WI38 (cell line): ENCODE results near the gene MTCL3.
A peak's percentile ranks its signal among the peaks of the same experiment; 100 is the strongest.

Experiments used
- H3K4me3 ChIP-seq: 2 replicates; pipeline ENCODE4 v1.5.1; 2011; ENCODE audit warnings: low read depth, mild to moderate bottlenecking, control low read depth, low read length
- CTCF ChIP-seq: IDR thresholded peaks from 2 replicates; pipeline ENCODE4 v1.5.1; 2012; ENCODE audit warnings: low read depth, mild to moderate bottlenecking, control low read depth, low read length

Gene MTCL3

GRCh38 chr6:127550403-127550802 lies 31.3 kb upstream of the MTCL3 start:
- no peak overlapping the region for H3K4me3 ChIP-seq
- no peak for TF ChIP-seq CTCF

- H3K4me3 ChIP-seq = no peak overlapping the region
- no peak for TF ChIP-seq CTCF
These were observed 28.9 kb upstream of the MTCL3 start for GRCh38 chr6:127547904-127548649.

- peak; percentile 27; the same call in 1 of the 2 replicates for TF ChIP-seq CTCF
- H3K4me3 ChIP-seq = no peak overlapping the region
These were observed 28.1 kb upstream of the MTCL3 start for GRCh38 chr6:127547215-127547614.

- H3K4me3 ChIP-seq = no peak overlapping the region
- TF ChIP-seq CTCF = no peak
These were observed 20.1 kb upstream of the MTCL3 start for GRCh38 chr6:127539272-127539671.

GRCh38 chr6:127538750-127539264 lies 19.7 kb upstream of the MTCL3 start:
- no peak overlapping the region for H3K4me3 ChIP-seq
- TF ChIP-seq CTCF = no peak

- TF ChIP-seq CTCF = no peak
- H3K4me3 ChIP-seq = no peak overlapping the region
These were observed 14.6 kb upstream of the MTCL3 start for GRCh38 chr6:127533736-127534135.

GRCh38 chr6:127533011-127533410 lies 13.9 kb upstream of the MTCL3 start:
- no peak overlapping the region for H3K4me3 ChIP-seq
- TF ChIP-seq CTCF = no peak
